NK-92 (cell line): ENCODE results near the gene NAALAD2.
"Not testable (repeated sequence)": the region's sequence is repeated elsewhere in the genome, so short reads cannot be mapped to it uniquely, and the experiment has no call there.

ENCODE experiments used
- DNase-seq: peaks from one replicate; lab custom pipeline; 2025; ENCODE audit not compliant: unreplicated experiment; lab: John Stamatoyannopoulos, UW

The NAALAD2 gene

GRCh38 chr11:90134478-90135003, at the start of gene NAALAD2:
Gene NAALAD2 (plus strand): TSS chr11:90134663. CDS start chr11:90134759, 96 bp downstream.
- no peak for DNase-seq

- DNase-seq = not testable (repeated sequence)
These were observed 48.8 kb upstream of the NAALAD2 start, which contains the start of gene UBTFL1 for GRCh38 chr11:90085650-90086049. Gene UBTFL1 (plus strand): TSS chr11:90085950. CDS start chr11:90085950, 0 bp downstream.

DNA sequence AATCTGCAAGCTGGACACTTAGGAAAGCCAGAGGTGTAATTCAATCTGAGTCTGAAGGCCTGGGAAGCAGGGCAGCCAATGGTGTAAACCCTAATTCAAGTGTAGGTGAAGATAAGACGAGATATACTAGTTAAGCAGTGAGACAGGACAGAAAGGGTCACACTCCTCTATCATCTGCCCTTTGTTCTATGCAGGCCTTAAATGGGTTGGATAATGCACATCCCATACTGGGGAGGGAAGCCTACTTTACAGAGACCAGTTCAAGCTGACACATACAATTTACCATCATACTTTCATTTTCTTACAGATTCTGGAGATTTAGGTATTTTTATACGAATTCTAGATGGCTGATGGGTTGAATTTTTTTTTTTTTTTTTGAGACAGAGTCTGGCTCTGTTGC, 45.7 kb upstream of the NAALAD2 start:
- not testable (repeated sequence) for DNase-seq

GRCh38 chr11:90095230-90095924, 39.1 kb upstream of the NAALAD2 start:
- DNase-seq = not testable (repeated sequence)

- not testable (repeated sequence) for DNase-seq
These were observed 36.2 kb upstream of the NAALAD2 start for GRCh38 chr11:90098261-90098660.

GRCh38 chr11:90100431-90100830, 34.0 kb upstream of the NAALAD2 start:
- no peak for DNase-seq

- no peak for DNase-seq
These were observed 20.9 kb upstream of the NAALAD2 start for GRCh38 chr11:90113541-90113940.

DNA sequence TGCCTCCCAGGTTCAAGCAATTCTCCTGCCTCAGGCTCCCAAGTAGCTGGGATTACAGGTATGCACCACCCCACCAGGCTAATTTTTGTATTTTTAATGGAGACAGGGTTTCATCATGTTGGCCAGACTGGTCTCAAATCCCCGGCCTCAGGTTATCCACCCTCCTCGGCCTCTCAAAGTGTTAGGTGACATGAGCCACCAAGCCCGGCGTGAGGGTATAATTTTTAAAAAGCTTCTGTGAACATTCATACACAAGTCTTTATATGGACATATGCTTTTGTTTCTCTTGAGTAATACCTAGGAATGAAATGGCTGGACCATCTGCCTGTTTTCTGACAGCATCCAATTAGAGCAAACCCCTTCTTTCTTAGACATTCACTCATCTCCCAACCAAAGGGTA, 14.3 kb upstream of the NAALAD2 start:
- DNase-seq = no peak

DNA sequence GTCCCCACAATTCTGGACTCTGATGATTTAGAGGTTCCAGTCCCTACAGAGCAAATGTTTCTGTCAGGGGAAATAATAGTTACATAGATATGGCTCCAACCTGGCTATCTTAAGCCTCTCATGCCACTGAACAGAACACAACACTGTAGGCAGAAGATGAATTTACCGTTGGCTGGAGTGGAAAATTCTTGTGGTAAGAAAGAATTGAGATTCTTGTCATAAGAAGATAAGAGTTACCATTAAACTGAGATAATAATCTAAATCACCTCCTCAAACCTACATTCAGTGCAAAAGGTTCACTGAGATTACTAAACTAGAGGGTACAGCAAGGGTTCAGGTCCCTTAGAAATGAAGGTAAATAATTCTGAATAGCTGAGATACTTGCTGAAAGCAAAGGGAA, 10.1 kb upstream of the NAALAD2 start:
- DNase-seq = no peak

DNA sequence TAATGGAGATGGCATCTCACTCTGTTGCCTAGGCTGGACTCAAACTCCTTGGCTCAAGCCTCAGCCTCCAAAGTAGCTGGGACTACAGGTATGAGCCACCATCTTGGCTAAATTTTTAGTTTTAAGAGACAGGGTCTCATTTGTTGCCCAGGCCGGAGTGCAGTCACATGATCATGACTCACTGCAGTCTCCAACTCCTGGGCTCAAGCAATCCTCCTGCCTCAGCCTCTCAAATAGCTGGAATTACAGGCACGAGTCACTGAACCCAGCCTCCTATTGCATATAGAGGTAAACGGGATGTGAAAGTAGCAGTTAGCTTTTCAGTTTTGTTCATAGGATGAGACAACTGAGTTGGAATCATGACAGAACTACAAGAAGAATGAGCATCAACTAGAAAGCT, 9.5 kb upstream of the NAALAD2 start:
- DNase-seq = no peak

- DNase-seq = no peak
These were observed 644 bp upstream of the NAALAD2 start for GRCh38 chr11:90133560-90134477.

DNA sequence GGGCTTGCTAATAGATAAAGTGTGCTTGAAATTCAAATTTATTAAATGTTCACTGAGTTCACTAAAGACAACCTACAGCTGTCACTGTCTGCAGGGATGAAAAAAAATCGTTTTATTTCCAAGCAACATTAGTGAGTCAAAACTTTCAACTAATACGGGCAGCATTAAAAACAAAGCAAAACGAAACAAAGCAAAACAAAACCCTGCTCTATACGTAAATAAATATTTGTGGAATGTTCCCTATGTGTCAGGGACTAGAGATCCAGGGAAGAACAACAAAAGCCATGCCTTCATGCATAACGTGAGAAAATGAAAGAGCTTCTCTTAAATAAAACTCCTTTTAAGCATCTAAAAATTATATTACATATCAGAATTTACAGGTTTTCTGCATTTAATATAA, 553 bp downstream of the NAALAD2 start:
- no peak for DNase-seq

GRCh38 chr11:90148900-90149299, 14.4 kb downstream of the NAALAD2 start:
- DNase-seq = no peak

- DNase-seq = not testable (repeated sequence)
These were observed 32.6 kb downstream of the NAALAD2 start for GRCh38 chr11:90166982-90167573.

- DNase-seq = not testable (repeated sequence)
These were observed 33.2 kb downstream of the NAALAD2 start for GRCh38 chr11:90167704-90168103.

GRCh38 chr11:90168571-90168970, 34.1 kb downstream of the NAALAD2 start:
- no peak for DNase-seq

DNA sequence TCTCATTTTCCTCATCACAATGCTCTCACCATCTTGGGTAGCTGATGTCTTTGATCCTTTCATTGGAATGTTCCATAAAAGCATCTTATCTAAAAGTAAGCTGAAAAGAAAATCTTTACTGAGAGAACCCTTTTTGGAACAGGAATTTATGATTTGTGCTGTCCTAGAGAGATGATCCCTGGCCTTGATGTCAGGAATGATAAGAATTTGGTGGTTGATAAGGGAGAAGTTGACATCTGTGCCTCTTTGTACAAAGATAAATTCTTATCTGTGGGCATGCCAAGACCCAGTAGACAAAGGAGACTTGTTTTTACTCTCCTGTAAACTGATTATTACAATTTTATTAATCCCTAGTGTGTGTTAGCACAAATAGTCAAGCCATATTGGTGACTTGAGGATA, 36.9 kb downstream of the NAALAD2 start:
- no peak for DNase-seq

DNA sequence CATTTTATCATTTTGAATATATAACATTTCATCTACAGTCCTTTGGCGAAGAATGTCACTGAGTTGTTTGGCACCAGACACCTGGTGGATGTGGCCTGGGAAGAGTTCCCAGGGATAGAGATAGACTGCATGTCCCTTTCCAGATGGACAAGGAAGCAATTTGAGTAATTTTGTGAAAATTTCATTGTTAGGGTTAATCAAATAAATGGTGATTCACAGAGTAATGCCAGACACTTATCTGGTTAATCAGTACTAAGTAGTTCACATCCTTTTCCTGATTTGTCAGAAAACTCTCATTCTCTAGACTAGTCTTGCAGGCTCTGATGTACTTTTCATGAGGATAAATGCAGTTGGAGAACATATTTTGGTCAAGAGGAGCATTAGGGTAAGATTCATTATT, 41.6 kb downstream of the NAALAD2 start:
- no peak for DNase-seq

DNA sequence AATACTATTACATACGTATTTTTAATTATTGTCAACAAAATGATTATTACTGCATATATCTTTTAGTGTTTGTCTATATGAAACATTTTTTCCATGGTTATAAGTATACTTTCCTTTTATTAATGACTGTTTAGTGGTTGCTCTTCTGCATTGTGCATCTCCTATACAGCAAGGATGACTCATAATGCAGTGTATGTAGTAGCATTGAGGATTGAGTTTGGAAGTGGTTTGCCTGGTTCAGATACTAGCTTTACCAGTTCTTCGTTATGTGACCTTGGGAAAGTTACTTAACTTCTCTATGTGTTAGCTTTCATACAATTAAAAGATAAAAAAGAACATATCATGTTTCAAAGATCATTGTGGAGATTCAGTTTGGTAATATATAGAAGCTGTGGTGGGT, 44.3 kb downstream of the NAALAD2 start:
- no peak for DNase-seq

- no peak for DNase-seq
These were observed 45.5 kb downstream of the NAALAD2 start for GRCh38 chr11:90179923-90180322.

DNA sequence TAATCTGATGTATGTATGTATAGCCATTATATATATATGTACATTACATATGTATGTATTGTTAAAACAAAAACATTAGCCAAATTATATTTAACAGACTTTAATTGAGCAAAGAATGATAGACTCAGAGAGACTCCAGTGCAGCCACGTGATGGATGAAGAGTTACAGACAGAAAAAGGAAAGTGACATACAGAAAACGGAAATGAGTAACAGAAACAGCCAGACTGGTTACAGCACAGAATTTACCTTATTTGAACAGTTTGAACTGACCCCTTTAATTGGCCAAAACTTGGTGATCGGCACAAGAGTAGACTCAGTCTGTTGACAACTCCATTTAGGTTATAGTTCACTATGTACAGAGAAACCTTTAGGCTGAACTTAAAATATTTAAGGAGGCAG, 53.4 kb downstream of the NAALAD2 start:
- DNase-seq = no peak
